Stimulated activated CD4-positive, alpha-beta T cell treated with anti-CD3 and anti-CD28 coated beads, Interleukin-12 subunit alpha, Interleukin-12 subunit beta, amount 100 ng/mL, for 4 hours (primary cell): ENCODE results near the gene ZNF346.

Source experiments
- DNase-seq: peaks from one replicate; pipeline ENCODE4 v3.0.0-alpha.2; 2020

ZNF346 gene

GRCh38 chr5:177095088-177095669, 72.7 kb downstream of the ZNF346 start:
- no peak for DNase-seq

- DNase-seq, result no peak
These were observed 73.9 kb downstream of the ZNF346 start for GRCh38 chr5:177096162-177097015.

- no peak for DNase-seq
These were observed 74.8 kb downstream of the ZNF346 start for GRCh38 chr5:177097016-177097985.

- DNase-seq, result no peak
These were observed 75.6 kb downstream of the ZNF346 start for GRCh38 chr5:177098120-177098469.

DNA sequence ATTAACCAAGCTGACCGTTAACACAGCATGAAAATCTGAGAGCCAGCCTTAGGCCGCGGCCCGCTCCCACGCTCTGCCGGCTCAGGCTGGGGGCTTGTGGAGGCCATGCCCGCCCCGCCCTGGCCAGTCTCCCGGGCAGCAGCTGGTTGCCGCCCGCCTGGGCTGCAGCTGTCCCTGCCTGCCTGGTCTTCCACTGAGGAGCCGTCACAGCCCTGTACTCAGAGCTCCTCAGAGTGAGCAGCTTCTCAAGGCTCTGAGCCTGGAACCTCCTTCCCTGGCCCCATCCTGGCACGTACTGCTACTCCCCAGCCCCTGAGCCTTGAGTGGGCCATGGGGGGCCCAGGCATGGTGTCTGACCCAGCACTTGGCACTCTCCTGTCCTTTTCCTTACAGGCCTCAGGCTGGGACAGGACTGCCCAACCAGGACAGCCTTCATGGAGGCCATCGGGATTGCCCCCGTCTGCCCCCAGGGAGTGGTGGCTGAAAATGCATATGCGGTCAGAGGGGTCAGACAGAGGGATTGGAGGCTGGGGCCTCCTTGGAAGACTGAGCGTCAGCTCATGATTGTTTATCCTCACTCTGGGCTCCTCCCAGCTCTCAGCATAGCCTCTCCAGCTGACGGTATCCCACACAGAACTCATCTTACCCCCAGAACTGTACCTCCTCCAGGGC, 76.1 kb downstream of the ZNF346 start:
- no peak for DNase-seq

DNA sequence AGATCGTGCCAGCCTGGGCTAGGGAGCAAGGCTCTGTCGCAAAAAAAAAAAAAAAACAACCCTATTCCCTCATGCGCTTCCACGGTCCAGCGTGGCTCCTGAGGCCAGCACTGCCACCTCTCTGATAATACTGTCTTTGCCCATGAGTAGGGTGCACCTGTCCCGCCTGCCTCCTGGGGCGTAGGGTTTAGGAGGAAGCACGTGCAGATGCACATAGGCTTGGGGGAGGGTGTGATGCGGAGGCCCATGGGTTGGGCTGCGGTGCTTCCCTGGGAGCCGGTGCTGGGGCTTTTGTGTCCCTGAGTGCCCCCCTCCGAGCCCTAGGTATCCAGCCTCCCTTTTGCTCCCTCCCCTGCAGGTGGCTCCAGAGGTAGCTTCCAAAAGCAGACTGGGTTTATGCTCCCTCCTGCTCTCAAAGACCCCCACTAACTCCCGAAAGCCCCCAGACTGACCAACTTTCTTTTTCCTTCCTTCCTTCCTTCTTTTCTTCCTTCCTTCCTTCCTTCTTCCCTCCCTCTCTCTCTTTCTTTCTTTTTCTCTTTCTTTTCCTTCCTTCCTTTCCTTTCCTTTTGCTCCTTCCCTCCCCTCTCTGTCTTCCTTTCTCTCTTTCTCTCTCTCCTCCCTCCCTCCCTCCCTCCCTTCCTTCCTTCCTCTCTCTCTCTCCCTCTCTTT, 77.1 kb downstream of the ZNF346 start:
- no peak for DNase-seq

- DNase-seq, result no peak
These were observed 78.2 kb downstream of the ZNF346 start for GRCh38 chr5:177100714-177101121.

- no peak for DNase-seq
These were observed 81.2 kb downstream of the ZNF346 start for GRCh38 chr5:177103523-177104253.

GRCh38 chr5:177105691-177106476, 83.4 kb downstream of the ZNF346 start:
- DNase-seq, result no peak

- no peak for DNase-seq
These were observed 84.7 kb downstream of the ZNF346 start for GRCh38 chr5:177107159-177107558.

- DNase-seq, result no peak
These were observed 87.3 kb downstream of the ZNF346 start for GRCh38 chr5:177109810-177110209.

- DNase-seq, result peak; percentile 60
These were observed 89.4 kb downstream of the ZNF346 start for GRCh38 chr5:177111720-177112394.

- DNase-seq, result no peak
These were observed 90.2 kb downstream of the ZNF346 start for GRCh38 chr5:177112589-177113220.

DNA sequence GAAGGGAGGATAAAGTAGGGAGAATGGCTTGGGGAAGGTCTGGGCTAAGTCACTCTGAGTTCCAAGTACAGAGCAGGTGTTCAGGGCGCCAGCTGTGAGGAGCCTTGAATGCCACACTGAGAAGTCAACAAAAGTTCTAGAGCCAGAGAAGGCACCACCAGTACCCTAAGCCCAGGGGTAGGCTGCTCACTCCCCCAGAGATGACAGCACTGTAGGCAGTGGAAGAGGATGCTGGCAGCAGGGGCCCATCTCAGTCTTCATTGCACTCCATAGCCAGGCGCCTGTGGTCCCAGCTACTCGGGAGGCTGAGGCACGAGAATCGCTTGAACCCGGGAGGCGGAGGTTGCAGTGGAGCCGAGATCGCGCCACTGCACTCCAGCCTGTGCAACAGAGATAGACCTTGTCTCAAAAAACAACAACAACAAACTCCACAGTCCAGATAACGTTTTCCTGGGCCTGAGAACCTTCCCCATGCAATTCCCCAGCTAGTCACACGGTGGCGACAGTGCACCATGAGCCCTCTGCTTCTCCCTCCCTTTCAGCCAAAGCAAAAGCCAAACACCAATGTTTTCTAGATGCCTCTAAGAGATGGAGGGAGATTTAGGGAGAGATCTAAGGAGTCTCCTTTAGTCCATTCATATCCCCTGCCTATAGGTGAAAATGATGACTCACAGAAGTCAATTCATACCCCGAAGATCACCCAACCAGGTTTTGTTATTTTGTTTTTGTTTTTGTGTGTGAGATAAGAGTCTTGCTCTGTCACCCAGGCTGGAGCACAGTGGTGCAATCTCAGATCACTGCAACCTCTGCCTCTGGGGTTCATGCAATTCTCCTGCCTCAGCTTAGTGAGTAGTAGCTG, 91.3 kb downstream of the ZNF346 start:
- DNase-seq, result peak; percentile 77

DNA sequence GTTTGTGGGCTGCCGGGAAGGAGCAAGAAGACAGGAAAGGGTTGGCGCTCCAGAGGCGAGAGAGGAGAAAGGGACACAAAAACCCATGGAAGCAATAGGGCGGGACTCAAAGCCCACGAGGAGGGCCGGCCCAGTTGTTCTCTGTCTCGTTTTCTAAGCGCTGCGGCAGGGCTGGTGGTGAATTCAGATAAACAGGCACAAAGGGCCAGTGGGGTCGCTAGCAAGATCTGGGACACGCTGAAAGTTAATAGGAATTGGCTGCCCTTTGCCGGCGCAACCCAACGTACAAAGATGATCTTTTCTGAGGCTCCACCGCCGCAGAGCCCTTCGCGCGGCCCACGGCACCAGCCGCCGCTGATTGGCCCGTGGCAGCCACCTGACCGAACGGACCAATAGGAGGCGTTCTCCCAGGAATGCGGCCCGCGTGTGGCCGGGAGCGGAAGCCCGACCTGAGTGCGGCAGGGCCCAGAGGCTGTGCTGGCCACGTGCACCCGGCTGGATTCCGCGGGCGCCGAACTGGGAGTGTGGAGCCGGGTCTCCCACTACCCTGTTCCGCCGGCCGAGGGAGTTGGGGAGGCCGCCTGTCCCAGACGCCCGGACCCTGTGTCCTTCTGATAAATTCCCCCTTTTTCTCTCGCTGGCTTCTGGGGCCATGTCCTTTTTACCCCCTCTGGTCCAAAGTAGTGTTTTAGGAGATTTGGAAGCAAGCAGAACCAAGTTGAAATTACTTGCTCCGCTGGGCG, 94.3 kb downstream of the ZNF346 start:
- DNase-seq, result peak; percentile 77

- no peak for DNase-seq
These were observed 95.0 kb downstream of the ZNF346 start for GRCh38 chr5:177117441-177118045.

DNA sequence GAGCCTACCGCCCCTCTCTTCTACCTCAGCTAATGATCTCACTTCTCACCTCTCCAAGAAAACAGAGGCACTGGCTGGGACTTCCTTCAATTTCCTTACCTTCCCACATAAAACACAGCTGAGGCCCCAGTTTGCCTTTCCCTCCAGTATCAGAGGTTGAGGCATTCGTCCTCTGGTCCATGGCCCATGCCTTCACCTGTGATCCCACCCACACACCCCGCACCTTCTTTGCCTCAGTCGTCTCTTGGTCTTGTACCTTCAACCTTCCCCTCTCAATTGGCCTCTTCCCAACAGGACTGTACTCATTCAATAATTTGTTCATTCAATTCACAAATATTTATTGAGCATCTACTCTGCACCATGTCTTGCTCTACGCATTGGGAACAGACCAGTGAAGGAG, 100.1 kb downstream of the ZNF346 start:
- no peak for DNase-seq
